ENCODE results near the gene SUPV3L1. TPM values are rescaled to one million over a fixed set of nuclear protein-coding genes. Genes with fewer than 3 reads are reported as not detected.
A peak's percentile ranks its signal among the peaks of the same experiment; 100 is the strongest.

The SUPV3L1 gene
- total and polyA plus RNA-seq, 9 of the 15 experiments (the other 6 are each of a cell fraction or from before 2014, with no cell fraction given): 45.2 to 156 (median 92.6) TPM

- TF ChIP-seq ZNF512 (tag; IDR thresholded peaks at IDR 0.05): no peak
- TF ChIP-seq MAFK (IDR thresholded peaks at IDR 0.05; ENCODE audit: low read length): no peak
- 0 out of 2 replicates have a peak, but pooled peaks have one; percentile 6 for TF ChIP-seq HIVEP1 (CRISPR knock-in tag; IDR thresholded peaks at IDR 0.05)
- TF ChIP-seq THAP12 (CRISPR knock-in tag; IDR thresholded peaks at IDR 0.05): no peak
- TF ChIP-seq CREB1 (IDR thresholded peaks at IDR 0.05): no peak
- TF ChIP-seq CREB1 (CRISPR knock-in tag; IDR thresholded peaks at IDR 0.05): no peak
- TF ChIP-seq MCM7 (IDR thresholded peaks at IDR 0.05): no peak
- no peak for TF ChIP-seq NUFIP1 (IDR thresholded peaks at IDR 0.05; ENCODE audit: partially characterized antibody)
- no peak for TF ChIP-seq ZBTB7A (IDR thresholded peaks at IDR 0.05; ENCODE audit: borderline replicate concordance, control insufficient read depth, low read depth, low read length)
- TF ChIP-seq CREB3 (tag; conservative IDR thresholded peaks at IDR 0.05; ENCODE audit: low read depth): no peak
- TF ChIP-seq RAD21 (CRISPR knock-in tag; conservative IDR thresholded peaks at IDR 0.05 in 1 of 2, IDR thresholded peaks at IDR 0.05 in 1 of 2): no peak
- no peak for TF ChIP-seq HSF4 (CRISPR knock-in tag; IDR thresholded peaks at IDR 0.05; ENCODE audit: borderline replicate concordance)
- no peak for TF ChIP-seq ZNF408 (CRISPR knock-in tag; IDR thresholded peaks at IDR 0.05; ENCODE audit: low read depth)
- no peak for TF ChIP-seq CEBPB (tag; IDR thresholded peaks at IDR 0.05)
- no peak for TF ChIP-seq COPS2 (conservative IDR thresholded peaks at IDR 0.05)
- TF ChIP-seq MLX (CRISPR knock-in tag; conservative IDR thresholded peaks at IDR 0.05): no peak
- no peak for TF ChIP-seq SNIP1 (IDR thresholded peaks at IDR 0.05; ENCODE audit: low read depth)
- 0 out of 2 replicates have a peak, but pooled peaks have one; percentile 46 for TF ChIP-seq ZKSCAN8 (CRISPR knock-in tag; IDR thresholded peaks at IDR 0.05)
- TF ChIP-seq GABPA (tag; conservative IDR thresholded peaks at IDR 0.05; ENCODE audit: low read depth): 0 out of 2 replicates have a peak, but pooled peaks have one; percentile 22
- TF ChIP-seq ZNF584 (CRISPR knock-in tag; IDR thresholded peaks at IDR 0.05; ENCODE audit: low read depth): peak; percentile 82; the same call in 1 of the 2 replicates
- 0 out of 2 replicates have a peak, but pooled peaks have one; percentile 27 for TF ChIP-seq MECOM (CRISPR knock-in tag; IDR thresholded peaks at IDR 0.05)
- TF ChIP-seq MAFG (tag; conservative IDR thresholded peaks at IDR 0.05): no peak
- TF ChIP-seq NFIX (CRISPR knock-in tag; IDR thresholded peaks at IDR 0.05; ENCODE audit: low read depth): no peak; the same call in 1 of the 2 replicates
- no peak for TF ChIP-seq MEIS2 (IDR thresholded peaks at IDR 0.05; ENCODE audit: partially characterized antibody)
- no peak for TF ChIP-seq ZNF124 (CRISPR knock-in tag; IDR thresholded peaks at IDR 0.05)
These were observed 36.6 kb downstream of the SUPV3L1 start (continued) for GRCh38 chr10:69216577-69217118.

Measured in K562 (cell line).